Esophagus squamous epithelium (tissue), 5 donors: Measurements from ENCODE around the gene NME9. TPM values are rescaled to one million over a fixed set of nuclear protein-coding genes. Genes with fewer than 3 reads are reported as not detected.

Experiments
- DNase-seq: peaks from one replicate; lab custom pipeline; 2025; lab: John Stamatoyannopoulos, UW
- H3K27ac ChIP-seq, 4 donors: fragments of 200-600 bp; sonication (generic); one replicate each; pipeline ENCODE4 v1.5.1; 2016 to 2019; ENCODE audit warnings: mild to moderate bottlenecking in 1 of 4
- H3K27me3 ChIP-seq, 4 donors: fragments of 200-600 bp; sonication (generic); 1 replicate in 3 of 4; 2 replicates in 1 of 4; pipeline versions ENCODE4 v1.5.1 to v1.6.0; 2017 to 2021; ENCODE audit warnings: antibody characterized with exemption in 1 of 4
- H3K36me3 ChIP-seq, 3 donors: fragments of 200-600 bp; sonication (generic); one replicate each; pipeline ENCODE4 v1.5.1; 2016 to 2019
- H3K4me1 ChIP-seq, 3 donors: fragments of 200-600 bp; sonication (generic); one replicate each; pipeline ENCODE4 v1.5.1; 2017 to 2019
- H3K4me3 ChIP-seq, 4 donors: fragments of 200-600 bp; sonication (generic); 1 replicate in 3 of 4; 2 replicates in 1 of 4; pipeline ENCODE4 v1.5.1; 2016 to 2019; ENCODE audit warnings: mild to moderate bottlenecking in 2 of 4, moderate library complexity in 1 of 4
- H3K9me3 ChIP-seq, 3 donors: fragments of 200-600 bp; sonication (generic); one replicate each; pipeline ENCODE4 v1.5.1; 2016 to 2019
- CTCF ChIP-seq, 6 experiments: fragments of 450-650 bp in 4 of 6; fragments of 200-600 bp in 2 of 6; sonication (generic) in 2 of 6; IDR thresholded peaks; one replicate each; pipeline ENCODE4 v1.5.1; 2016 to 2019; ENCODE audit warnings: antibody characterized with exemption in 6 of 6, mild to moderate bottlenecking in 4 of 6, moderate library complexity in 4 of 6
- POLR2A ChIP-seq, 4 donors: fragments of 450-650 bp; IDR thresholded peaks; one replicate each; pipeline ENCODE4 v1.6.1; 2017; ENCODE audit warnings: antibody characterized with exemption in 4 of 4, mild to moderate bottlenecking in 4 of 4, moderate library complexity in 3 of 4
- whole genome bisulfite sequencing, 2 donors: methylation state at CpG; one replicate each; pipeline ENCODE4 v1.1.5; 2018; 5-methylcytosine and 5-hydroxymethylcytosine counted together
- intact Hi-C: fragments of 100-400 bp; cut with DNase I; formaldehyde crosslinking; loops from one replicate; pipeline ENCODE4 v1.15.0; 2022
- total RNA-seq, 4 donors: library from RNA; depleted of rRNA; stranded (reverse); fragments of >200 nt; gene quantifications; one replicate each; pipeline ENCODE4 v1.1.0, GENCODE V29; 2016
- donor health status: DM: yes; HTN: yes; CAD: no.

Gene NME9
- total RNA-seq, 4 donors from 2014 or later = 1.3 TPM; not detected in 3

GRCh38 chr3:138363322-138363721 lies 33.7 kb upstream of the NME9 start:
- H3K4me3 ChIP-seq = no peak overlapping the region
- H3K27ac ChIP-seq = no peak overlapping the region
- TF ChIP-seq CTCF (IDR thresholded peaks at IDR 0.05) (no peak), POLR2A (IDR thresholded peaks at IDR 0.05) (no peak)
- intact Hi-C loops = no loop called here
- WGBS, 2 donors = 86 to 92% methylated on average over 4 of the region's 4 CpGs
- no peak for DNase-seq
- H3K9me3 ChIP-seq = no peaks in the 10 kb centered on the region
- H3K4me1 ChIP-seq = peaks cover 0 to 22% (median 7%) of the 10 kb centered on the region in 3 donors
- H3K27me3 ChIP-seq = no peaks in the 10 kb centered on the region
- no peaks in the 10 kb centered on the region for H3K36me3 ChIP-seq

- H3K27ac ChIP-seq = no peak overlapping the region
These were observed 32.9 kb upstream of the NME9 start for GRCh38 chr3:138362538-138362937.

DNA sequence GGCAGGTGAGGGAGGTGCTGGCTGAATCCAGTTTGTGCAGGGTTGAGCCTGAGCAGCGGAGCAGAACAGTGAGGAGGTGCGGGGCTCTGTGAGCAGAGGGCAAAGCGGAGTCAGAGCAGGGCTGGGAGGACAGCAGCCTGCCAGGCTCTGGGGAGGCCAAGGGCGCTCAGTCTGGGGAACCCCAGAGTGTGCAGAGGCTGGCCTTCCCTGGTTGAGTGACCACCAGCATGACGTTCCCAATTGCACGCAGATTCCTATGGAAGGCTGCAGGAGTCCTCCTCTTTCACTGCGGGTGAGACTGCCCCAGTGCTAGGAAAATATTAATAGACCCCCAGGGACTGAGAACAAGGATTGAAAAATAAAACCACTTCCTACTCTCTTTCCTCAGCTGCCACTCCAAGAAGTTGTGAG lies 31.9 kb upstream of the NME9 start:
- H3K27me3 ChIP-seq = no peaks in the 10 kb centered on the region
- no peak for DNase-seq
- TF ChIP-seq CTCF (IDR thresholded peaks at IDR 0.05) (no peak), POLR2A (IDR thresholded peaks at IDR 0.05) (no peak)
- intact Hi-C loops = no loop called here
- WGBS, 2 donors = 86 to 89% methylated on average over 6 of the region's 7 CpGs
- H3K9me3 ChIP-seq = no peaks in the 10 kb centered on the region
- peaks cover 0 to 9% (median 0%) of the 10 kb centered on the region in 3 donors for H3K4me1 ChIP-seq
- no peak overlapping the region for H3K4me3 ChIP-seq
- H3K27ac ChIP-seq = no peak overlapping the region
- H3K36me3 ChIP-seq = no peaks in the 10 kb centered on the region

More at GRCh38 chr3:138362538-138362937, 32.9 kb upstream of the NME9 start:
- no peaks in the 10 kb centered on the region for H3K27me3 ChIP-seq
- DNase-seq = no peak
- H3K36me3 ChIP-seq = no peaks in the 10 kb centered on the region
- no peak overlapping the region for H3K4me3 ChIP-seq
- 80 to 87% methylated on average over 6 to 7 of the region's 7 CpGs for WGBS, 2 donors
- intact Hi-C loops = no loop called here
- no peak for TF ChIP-seq POLR2A (IDR thresholded peaks at IDR 0.05)
- TF ChIP-seq CTCF (IDR thresholded peaks at IDR 0.05) = no peak
- H3K4me1 ChIP-seq = peaks cover 0 to 16% (median 2%) of the 10 kb centered on the region in 3 donors
- no peaks in the 10 kb centered on the region for H3K9me3 ChIP-seq

DNA sequence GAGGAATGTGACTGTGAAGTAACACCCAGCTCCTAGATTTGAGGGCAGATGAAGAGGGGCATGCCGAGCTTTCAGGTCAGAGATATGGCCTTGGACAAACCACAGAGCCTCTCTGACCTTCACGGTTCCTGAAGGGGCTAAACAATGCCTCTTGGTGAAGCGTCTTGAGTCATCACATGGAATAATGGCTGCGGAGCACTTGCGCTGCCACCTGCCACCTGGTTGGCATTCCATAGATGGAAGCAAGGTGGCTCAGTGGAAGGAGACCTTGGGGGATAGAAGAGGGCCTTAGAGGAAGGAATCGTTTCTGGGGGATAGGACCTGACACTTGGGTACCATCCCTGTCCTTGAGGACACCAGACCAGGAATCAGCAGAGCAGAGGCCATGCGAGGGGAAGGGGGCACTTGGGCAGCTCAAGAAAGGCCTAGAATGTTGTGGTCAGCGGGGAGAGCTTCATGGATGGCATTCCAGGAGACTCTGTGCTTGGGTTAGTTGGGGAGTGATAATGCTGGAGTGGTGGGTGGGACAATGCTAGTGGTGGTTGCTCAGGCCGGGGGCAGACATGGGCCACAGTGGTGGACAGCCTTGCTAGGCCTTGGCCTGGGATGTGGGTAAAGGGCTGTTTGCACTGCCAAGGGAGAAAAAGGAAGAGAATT lies 31.3 kb upstream of the NME9 start:
- 84 to 91% methylated on average over 9 of the region's 9 CpGs for WGBS, 2 donors
- H3K9me3 ChIP-seq = no peaks in the 10 kb centered on the region
- H3K27ac ChIP-seq = no peak overlapping the region
- intact Hi-C loops = no loop called here
- H3K36me3 ChIP-seq = no peaks in the 10 kb centered on the region
- no peak overlapping the region for H3K4me3 ChIP-seq
- H3K4me1 ChIP-seq = peaks cover 0 to 3% (median 0%) of the 10 kb centered on the region in 3 donors
- no peak for DNase-seq
- TF ChIP-seq POLR2A (IDR thresholded peaks at IDR 0.05) (no peak), CTCF (IDR thresholded peaks at IDR 0.05) (no peak)
- no peaks in the 10 kb centered on the region for H3K27me3 ChIP-seq

DNA sequence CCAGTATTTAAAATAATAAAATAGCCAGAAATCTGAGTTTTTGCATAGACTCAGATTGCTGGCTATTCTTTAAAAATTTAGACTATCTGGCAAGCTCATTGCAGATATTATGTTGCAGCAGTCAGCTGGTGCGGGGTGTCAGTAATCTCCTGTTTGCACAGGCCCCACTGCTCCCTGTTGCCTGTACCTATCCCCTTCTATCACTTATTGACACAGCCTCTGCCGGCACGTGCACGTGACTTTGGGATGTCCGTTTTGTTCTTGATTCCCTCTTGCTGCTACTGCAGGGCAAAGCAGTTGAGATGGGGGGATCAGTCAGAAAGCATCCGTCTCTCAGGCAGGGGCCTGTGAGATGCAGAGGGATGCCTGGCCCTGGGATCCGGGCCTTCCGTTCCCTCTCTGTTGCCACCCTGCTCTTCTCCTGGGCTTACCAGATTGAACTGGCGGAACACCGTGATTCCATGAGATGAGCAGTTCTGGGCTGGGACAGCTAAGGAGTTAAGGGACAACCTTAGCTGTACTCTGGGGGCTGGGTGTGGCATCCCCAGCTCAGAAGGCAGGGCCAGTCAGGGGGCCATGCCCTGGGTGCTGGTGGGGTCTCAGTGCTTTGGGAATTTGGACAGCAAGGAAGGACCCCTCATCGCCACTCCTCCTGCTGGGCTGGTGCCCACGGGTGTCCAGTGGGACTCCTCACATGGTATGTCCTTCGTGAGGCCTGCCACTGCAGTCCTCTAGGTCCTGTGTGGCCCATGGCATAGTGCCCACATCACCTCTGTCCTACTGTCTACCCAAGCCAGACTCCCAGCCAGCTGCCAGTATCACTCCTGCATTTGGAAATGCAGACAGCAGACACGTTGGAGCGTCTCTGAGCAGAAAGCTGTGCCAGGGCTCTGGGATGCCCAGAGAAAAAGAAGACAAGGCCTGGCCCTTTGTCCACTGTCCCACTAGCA lies 30.5 kb upstream of the NME9 start:
- Histone ChIP-seq H3K4me1 (peaks cover 0 to 3% (median 0%) of the 10 kb centered on the region in 3 donors), H3K27ac (no peak overlapping the region), H3K4me3 (no peak overlapping the region), H3K27me3 (no peaks in the 10 kb centered on the region), H3K9me3 (no peaks in the 10 kb centered on the region), H3K36me3 (no peaks in the 10 kb centered on the region)
- 87 to 93% methylated on average over 5 to 9 of the region's 15 CpGs for WGBS, 2 donors
- DNase-seq = no peak
- TF ChIP-seq CTCF (IDR thresholded peaks at IDR 0.05) (no peak), POLR2A (IDR thresholded peaks at IDR 0.05) (no peak)
- intact Hi-C loops = no loop called here
